ENCODE data around the gene ZFP92.

GRCh38 chrX:153407736-153408135 lies 3.5 kb upstream of the ZFP92 start:
- no peak for TF ChIP-seq CTCF (IDR thresholded peaks at IDR 0.05)
- no peak for TF ChIP-seq POLR2A (IDR thresholded peaks at IDR 0.05)
